ENCODE data around the gene ZNF408. TPM values are rescaled to one million over a fixed set of nuclear protein-coding genes. Genes with fewer than 3 reads are reported as not detected.

Gene ZNF408
- polyA plus RNA-seq, 1 donor (not counting 4 experiments of a cell fraction or from before 2014, with no cell fraction given): 4.0 TPM

DNA sequence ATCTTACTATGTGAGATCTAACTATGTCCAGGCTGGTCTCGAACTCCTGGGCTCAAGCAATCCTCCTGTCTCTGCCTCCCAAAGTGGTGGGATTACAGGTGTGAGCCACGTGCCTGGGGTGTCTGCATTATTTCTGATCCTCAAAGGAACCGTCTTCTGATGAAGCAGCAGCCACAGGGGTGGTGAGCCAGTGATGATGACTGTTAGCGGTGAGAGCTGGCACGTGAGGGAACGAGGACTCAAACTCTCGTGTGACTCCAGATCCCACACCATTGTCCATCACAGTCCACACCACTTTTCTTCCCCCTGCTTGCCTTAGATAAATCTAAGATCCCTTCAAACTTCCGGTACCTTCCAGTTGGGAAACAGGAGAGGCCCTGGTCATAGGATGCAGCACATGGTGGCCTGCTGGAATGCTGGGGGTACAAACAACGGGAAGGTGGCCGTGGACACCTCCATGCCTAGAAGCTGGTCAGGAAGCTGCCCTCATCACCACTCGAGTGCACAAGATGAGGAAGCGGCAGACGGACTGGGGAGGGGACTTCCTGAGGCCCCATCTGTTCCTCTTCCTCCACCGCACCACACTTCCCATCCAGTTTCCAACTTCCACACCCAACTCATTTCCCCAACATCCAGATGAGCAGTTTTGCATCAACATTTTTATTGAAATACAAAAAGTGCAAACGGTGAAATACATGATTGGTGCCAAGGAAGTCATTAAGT is 24.2 kb upstream of the ZNF408 start:
- peak overlapping the region; percentile 79 for H3K27ac ChIP-seq (ENCODE audit: control insufficient read depth, insufficient read depth, low read length)
- FAIRE-seq (no peak), DNase-seq (ENCODE audit: low read depth, low spot score) (no peak)
- no peaks in the 10 kb centered on the region for H3K9me3 ChIP-seq (ENCODE audit: control insufficient read depth, low read depth, low read length)
- H4K20me1 ChIP-seq (ENCODE audit: control insufficient read depth, extremely low read depth, insufficient read depth, low read length): no peaks in the 10 kb centered on the region
- no peak overlapping the region for H3K9ac ChIP-seq (ENCODE audit: control insufficient read depth, extremely low read depth, insufficient read depth, low read length)
- dilution Hi-C loops (cut with MboI; ENCODE audit: extremely low pct_ligation_motif_present, low sequenced_read_pairs): no loop called here
- no peak overlapping the region for H3K4me2 ChIP-seq (ENCODE audit: control insufficient read depth, extremely low read depth, insufficient read depth, low read depth, low read length)
- H3K79me2 ChIP-seq (ENCODE audit: control insufficient read depth, insufficient read depth, low read length): no peaks in the 10 kb centered on the region
- no peak overlapping the region for H3K4me3 ChIP-seq (ENCODE audit: control insufficient read depth in 2 of 3, extremely low read depth in 1 of 3, insufficient read depth in 2 of 3, low read depth in 1 of 3, low read length in 3 of 3)
- H3K27me3 ChIP-seq (ENCODE audit: control insufficient read depth, extremely low read depth, insufficient read depth, low read length): no peaks in the 10 kb centered on the region
- H2AFZ ChIP-seq (ENCODE audit: control insufficient read depth, low read length): no peak overlapping the region
- TF ChIP-seq, protein P1, sequence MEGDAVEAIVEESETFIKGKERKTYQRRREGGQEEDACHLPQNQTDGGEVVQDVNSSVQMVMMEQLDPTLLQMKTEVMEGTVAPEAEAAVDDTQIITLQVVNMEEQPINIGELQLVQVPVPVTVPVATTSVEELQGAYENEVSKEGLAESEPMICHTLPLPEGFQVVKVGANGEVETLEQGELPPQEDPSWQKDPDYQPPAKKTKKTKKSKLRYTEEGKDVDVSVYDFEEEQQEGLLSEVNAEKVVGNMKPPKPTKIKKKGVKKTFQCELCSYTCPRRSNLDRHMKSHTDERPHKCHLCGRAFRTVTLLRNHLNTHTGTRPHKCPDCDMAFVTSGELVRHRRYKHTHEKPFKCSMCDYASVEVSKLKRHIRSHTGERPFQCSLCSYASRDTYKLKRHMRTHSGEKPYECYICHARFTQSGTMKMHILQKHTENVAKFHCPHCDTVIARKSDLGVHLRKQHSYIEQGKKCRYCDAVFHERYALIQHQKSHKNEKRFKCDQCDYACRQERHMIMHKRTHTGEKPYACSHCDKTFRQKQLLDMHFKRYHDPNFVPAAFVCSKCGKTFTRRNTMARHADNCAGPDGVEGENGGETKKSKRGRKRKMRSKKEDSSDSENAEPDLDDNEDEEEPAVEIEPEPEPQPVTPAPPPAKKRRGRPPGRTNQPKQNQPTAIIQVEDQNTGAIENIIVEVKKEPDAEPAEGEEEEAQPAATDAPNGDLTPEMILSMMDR (optimal IDR thresholded peaks at IDR 0.05 in 1 of 3, IDR thresholded peaks at IDR 0.05 in 1 of 3, conservative IDR thresholded peaks at IDR 0.05 in 1 of 3; ENCODE audit: extremely low read depth in 1 of 3, insufficient read depth in 2 of 3, low read length in 3 of 3): no peak
- TF ChIP-seq EZH2 (IDR thresholded peaks at IDR 0.05; ENCODE audit: low read length): no peak
- peaks cover 29 to 42% of the 10 kb centered on the region in 2 experiments for H3K36me3 ChIP-seq (ENCODE audit: control insufficient read depth in 2 of 2, extremely low read depth in 1 of 2, insufficient read depth in 2 of 2, low read length in 2 of 2)
- H3K4me1 ChIP-seq (ENCODE audit: control insufficient read depth, extremely low read depth, insufficient read depth, low read length): peaks cover 20% of the 10 kb centered on the region
- H3K9me1 ChIP-seq (ENCODE audit: control insufficient read depth, extremely low read depth, insufficient read depth, low read length): no peaks in the 10 kb centered on the region

DNA sequence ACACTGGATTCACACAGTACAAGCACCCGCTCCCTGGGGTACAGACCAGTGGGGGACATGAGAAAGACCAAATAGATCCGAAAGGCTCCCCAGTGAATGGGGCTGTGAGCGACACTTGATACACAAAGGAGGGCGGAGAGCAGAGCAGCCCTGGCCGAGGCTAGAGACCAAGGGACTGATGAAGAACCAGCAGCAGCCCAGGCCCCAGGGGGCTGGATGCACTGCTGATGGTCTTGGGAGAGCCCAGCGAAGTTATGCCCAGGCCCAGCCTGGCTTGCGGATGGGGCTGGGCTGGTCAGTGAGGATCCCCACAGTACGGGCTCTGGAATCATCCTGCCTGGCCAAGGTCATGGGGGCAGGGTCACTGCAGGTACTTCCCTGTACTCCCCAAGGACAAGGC is 23.7 kb upstream of the ZNF408 start:
- Histone ChIP-seq H3K4me1 (ENCODE audit: control insufficient read depth, extremely low read depth, insufficient read depth, low read length) (peaks cover 20% of the 10 kb centered on the region), H4K20me1 (ENCODE audit: control insufficient read depth, extremely low read depth, insufficient read depth, low read length) (no peaks in the 10 kb centered on the region), H3K9me3 (ENCODE audit: control insufficient read depth, low read depth, low read length) (no peaks in the 10 kb centered on the region), H3K4me2 (ENCODE audit: control insufficient read depth, extremely low read depth, insufficient read depth, low read depth, low read length) (no peak overlapping the region), H3K9me1 (ENCODE audit: control insufficient read depth, extremely low read depth, insufficient read depth, low read length) (no peaks in the 10 kb centered on the region), H3K36me3 (ENCODE audit: control insufficient read depth in 2 of 2, extremely low read depth in 1 of 2, insufficient read depth in 2 of 2, low read length in 2 of 2) (peaks cover 33 to 42% of the 10 kb centered on the region in 2 experiments), H2AFZ (ENCODE audit: control insufficient read depth, low read length) (no peak overlapping the region), H3K79me2 (ENCODE audit: control insufficient read depth, insufficient read depth, low read length) (no peaks in the 10 kb centered on the region), H3K4me3 (ENCODE audit: control insufficient read depth in 2 of 3, extremely low read depth in 1 of 3, insufficient read depth in 2 of 3, low read depth in 1 of 3, low read length in 3 of 3) (no peak overlapping the region), H3K27ac (ENCODE audit: control insufficient read depth, insufficient read depth, low read length) (no peak overlapping the region), H3K27me3 (ENCODE audit: control insufficient read depth, extremely low read depth, insufficient read depth, low read length) (no peaks in the 10 kb centered on the region), H3K9ac (ENCODE audit: control insufficient read depth, extremely low read depth, insufficient read depth, low read length) (no peak overlapping the region)
- FAIRE-seq (no peak), DNase-seq (ENCODE audit: low read depth, low spot score) (no peak)
- TF ChIP-seq, protein P1 (optimal IDR thresholded peaks at IDR 0.05 in 1 of 3, IDR thresholded peaks at IDR 0.05 in 1 of 3, conservative IDR thresholded peaks at IDR 0.05 in 1 of 3; ENCODE audit: extremely low read depth in 1 of 3, insufficient read depth in 2 of 3, low read length in 3 of 3): no peak
- no peak for TF ChIP-seq EZH2 (IDR thresholded peaks at IDR 0.05; ENCODE audit: low read length)
- dilution Hi-C loops (cut with MboI; ENCODE audit: extremely low pct_ligation_motif_present, low sequenced_read_pairs): no loop called here

All from keratinocyte (primary cell).